ENCODE measurements around the gene PLEKHS1.

The PLEKHS1 gene

DNA sequence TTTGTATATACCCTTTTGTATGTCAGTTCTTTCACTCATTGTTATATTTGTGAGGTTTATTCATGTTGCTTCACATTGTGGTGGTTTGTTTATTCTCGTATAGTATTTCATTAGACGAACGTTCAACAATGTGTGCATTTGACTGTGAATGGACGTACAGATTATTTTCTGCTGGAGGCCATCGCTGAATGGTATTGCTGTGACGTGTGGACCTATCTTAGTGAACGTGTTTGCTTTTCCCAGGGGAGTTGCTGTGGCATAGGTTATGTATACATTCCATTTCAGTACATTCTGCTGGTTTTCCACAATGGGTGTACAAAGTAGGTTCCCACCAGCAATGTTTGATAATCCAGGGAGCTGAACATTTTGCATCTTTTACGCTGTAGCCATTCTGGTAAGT lies 31.1 kb upstream of the PLEKHS1 start:
- TF ChIP-seq ZNF384 (IDR thresholded peaks at IDR 0.05) = no peak
- TF ChIP-seq LEF1 (IDR thresholded peaks at IDR 0.05; ENCODE audit: borderline replicate concordance) = no peak
- no peak for TF ChIP-seq ARNT (IDR thresholded peaks at IDR 0.05)
- TF ChIP-seq TARDBP (IDR thresholded peaks at IDR 0.05) = no peak
- TF ChIP-seq NFRKB (IDR thresholded peaks at IDR 0.05) = no peak
- TF ChIP-seq, protein P1, sequence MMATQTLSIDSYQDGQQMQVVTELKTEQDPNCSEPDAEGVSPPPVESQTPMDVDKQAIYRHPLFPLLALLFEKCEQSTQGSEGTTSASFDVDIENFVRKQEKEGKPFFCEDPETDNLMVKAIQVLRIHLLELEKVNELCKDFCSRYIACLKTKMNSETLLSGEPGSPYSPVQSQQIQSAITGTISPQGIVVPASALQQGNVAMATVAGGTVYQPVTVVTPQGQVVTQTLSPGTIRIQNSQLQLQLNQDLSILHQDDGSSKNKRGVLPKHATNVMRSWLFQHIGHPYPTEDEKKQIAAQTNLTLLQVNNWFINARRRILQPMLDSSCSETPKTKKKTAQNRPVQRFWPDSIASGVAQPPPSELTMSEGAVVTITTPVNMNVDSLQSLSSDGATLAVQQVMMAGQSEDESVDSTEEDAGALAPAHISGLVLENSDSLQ (IDR thresholded peaks at IDR 0.05) = no peak
- no peak for TF ChIP-seq BHLHE40 (IDR thresholded peaks at IDR 0.05; ENCODE audit: borderline replicate concordance)
- TF ChIP-seq SP1 (IDR thresholded peaks at IDR 0.05) = no peak
- TF ChIP-seq HDGF (IDR thresholded peaks at IDR 0.05; ENCODE audit: borderline replicate concordance) = no peak
- ChIA-PET CTCF (no interaction called here), POLR2A (no interaction called here)
- DNase-seq (ENCODE audit: extremely low spot score) = no peak

DNA sequence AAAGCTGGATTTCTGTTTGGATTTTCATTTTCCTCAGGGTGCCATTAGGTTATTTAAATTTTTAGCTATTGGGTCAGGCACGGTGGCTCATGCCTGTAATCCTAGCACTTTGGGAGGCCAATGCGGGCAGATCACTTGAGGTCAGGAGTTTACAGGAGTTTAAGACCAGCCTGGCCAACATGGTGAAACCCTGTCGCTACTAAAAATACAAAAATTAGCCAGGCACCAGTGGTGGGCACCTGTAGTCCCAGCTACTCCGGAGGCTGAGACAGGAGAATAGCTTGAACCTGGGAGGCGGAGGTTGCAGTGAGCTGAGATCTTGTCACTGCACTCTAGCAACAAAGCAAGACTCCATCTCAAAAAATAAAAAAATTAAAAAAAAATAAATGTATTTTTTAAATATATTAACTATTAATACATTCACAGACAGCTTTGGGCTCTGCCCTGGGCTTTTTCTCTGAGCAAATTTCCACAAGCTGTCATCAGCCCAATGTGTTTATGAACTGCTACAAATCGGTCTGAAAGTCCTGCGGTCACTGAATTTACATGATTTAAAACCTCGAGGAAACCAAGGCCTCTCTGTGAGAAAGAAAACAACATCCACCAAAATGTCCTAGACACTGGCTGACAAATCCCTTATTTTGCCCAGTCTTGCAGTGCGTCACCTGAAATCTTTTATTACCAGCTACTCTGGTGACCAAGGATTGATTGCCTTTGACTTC lies 19.2 kb upstream of the PLEKHS1 start:
- ChIA-PET CTCF (no interaction called here), POLR2A (no interaction called here)
- TF ChIP-seq TARDBP (IDR thresholded peaks at IDR 0.05) (no peak), HDGF (IDR thresholded peaks at IDR 0.05; ENCODE audit: borderline replicate concordance) (no peak), CTBP1 (IDR thresholded peaks at IDR 0.05; ENCODE audit: borderline replicate concordance) (no peak), L3MBTL2 (conservative IDR thresholded peaks at IDR 0.05) (no peak), ZNF384 (IDR thresholded peaks at IDR 0.05) (no peak), ELF4 (IDR thresholded peaks at IDR 0.05) (no peak), FOXA1 (IDR thresholded peaks at IDR 0.05) (no peak), NFRKB (IDR thresholded peaks at IDR 0.05) (no peak), SP1 (IDR thresholded peaks at IDR 0.05) (no peak), LEF1 (IDR thresholded peaks at IDR 0.05; ENCODE audit: borderline replicate concordance) (no peak), ARNT (IDR thresholded peaks at IDR 0.05) (no peak), FOXM1 (IDR thresholded peaks at IDR 0.05; ENCODE audit: borderline replicate concordance) (no peak), SUZ12 (IDR thresholded peaks at IDR 0.05) (no peak), BHLHE40 (IDR thresholded peaks at IDR 0.05; ENCODE audit: borderline replicate concordance) (no peak), FOXK2 (IDR thresholded peaks at IDR 0.05) (no peak)
- TF ChIP-seq, protein P1 (IDR thresholded peaks at IDR 0.05) = no peak

DNA sequence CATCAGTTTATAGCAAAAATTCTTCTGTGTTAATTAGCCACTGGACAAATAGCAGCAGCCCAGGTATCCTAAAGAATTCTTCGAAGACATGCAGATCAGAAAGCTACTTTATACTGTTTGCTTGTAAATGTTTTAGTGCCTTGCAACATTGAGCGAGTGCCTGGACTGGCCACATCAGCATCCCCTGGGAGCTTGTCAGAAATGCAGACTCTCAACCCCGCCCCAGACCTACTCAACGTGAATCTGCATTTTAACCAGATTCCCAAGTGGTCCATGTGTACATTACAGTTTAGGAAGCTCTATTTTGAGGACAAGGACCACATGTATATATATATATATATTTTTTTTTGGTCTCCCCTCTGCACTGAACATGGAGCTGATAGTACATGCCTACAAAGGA lies 18.5 kb upstream of the PLEKHS1 start:
- DNase-seq (ENCODE audit: extremely low spot score) = no peak
- ChIA-PET CTCF (no interaction called here), POLR2A (no interaction called here)
- TF ChIP-seq SUZ12 (IDR thresholded peaks at IDR 0.05) = no peak
- TF ChIP-seq, protein P1 (IDR thresholded peaks at IDR 0.05) = no peak
- no peak for TF ChIP-seq HDGF (IDR thresholded peaks at IDR 0.05; ENCODE audit: borderline replicate concordance)
- no peak for TF ChIP-seq LEF1 (IDR thresholded peaks at IDR 0.05; ENCODE audit: borderline replicate concordance)
- no peak for TF ChIP-seq L3MBTL2 (conservative IDR thresholded peaks at IDR 0.05)
- no peak for TF ChIP-seq SP1 (IDR thresholded peaks at IDR 0.05)
- no peak for TF ChIP-seq TARDBP (IDR thresholded peaks at IDR 0.05)
- TF ChIP-seq NFRKB (IDR thresholded peaks at IDR 0.05) = no peak
- TF ChIP-seq ARNT (IDR thresholded peaks at IDR 0.05) = no peak
- no peak for TF ChIP-seq ELF4 (IDR thresholded peaks at IDR 0.05)

More for the DNA sequence above, 19.2 kb upstream of the PLEKHS1 start:
- DNase-seq (ENCODE audit: extremely low spot score) = no peak

DNA sequence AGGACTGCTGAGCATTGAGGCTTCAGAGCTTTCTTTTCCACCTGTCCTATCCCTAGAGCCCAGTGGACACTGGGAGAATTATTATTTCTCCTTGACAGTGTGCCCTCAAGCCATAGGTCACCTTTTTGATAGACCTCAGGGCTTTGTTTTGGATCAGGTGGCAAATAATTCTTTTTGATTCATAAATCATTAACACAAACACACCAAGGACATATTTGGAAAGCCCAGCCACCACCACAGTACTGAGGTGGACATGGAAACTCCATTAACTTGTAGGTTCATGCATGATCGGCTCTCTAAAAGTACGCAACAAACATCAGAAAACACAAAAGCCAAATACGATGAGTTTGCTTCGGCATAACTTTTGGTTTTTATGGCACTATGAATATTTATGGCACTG lies 17.8 kb upstream of the PLEKHS1 start:
- CTCF ChIA-PET = interaction anchor here (0.6 kb wide), 1 partner anchor 98 kb away, joined by 3 read pairs; no protein-coding TSS in a partner anchor
- DNase-seq (ENCODE audit: extremely low spot score) = no peak
- POLR2A ChIA-PET = no interaction called here
- TF ChIP-seq FOXM1 (IDR thresholded peaks at IDR 0.05; ENCODE audit: borderline replicate concordance) (no peak), FOXK2 (IDR thresholded peaks at IDR 0.05) (no peak), FOXA1 (IDR thresholded peaks at IDR 0.05) (no peak)

DNA sequence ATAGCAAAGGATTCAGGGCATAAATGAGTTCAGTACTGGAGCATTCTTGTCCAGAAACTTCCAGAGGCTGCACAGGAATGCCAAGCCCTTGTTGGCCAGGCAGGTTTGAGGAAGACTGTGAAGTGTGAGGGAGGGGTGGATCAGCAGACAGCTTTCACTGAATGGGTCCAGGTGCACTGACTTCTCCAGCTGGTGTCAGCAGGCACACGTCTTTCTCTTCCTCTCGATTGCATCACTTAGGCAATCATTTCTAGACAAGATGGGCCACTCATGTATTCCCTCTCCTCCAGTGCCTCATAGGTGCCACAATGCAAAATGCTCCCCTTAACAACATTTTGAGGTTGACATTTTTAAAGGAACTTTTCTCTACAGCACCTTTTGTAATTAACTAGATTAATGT lies 15.6 kb upstream of the PLEKHS1 start:
- ChIA-PET CTCF (no interaction called here), POLR2A (no interaction called here)
- TF ChIP-seq, protein P1 (IDR thresholded peaks at IDR 0.05) = no peak
- TF ChIP-seq ELF4 (IDR thresholded peaks at IDR 0.05) (no peak), TARDBP (IDR thresholded peaks at IDR 0.05) (no peak)
- no peak for DNase-seq (ENCODE audit: extremely low spot score)

DNA sequence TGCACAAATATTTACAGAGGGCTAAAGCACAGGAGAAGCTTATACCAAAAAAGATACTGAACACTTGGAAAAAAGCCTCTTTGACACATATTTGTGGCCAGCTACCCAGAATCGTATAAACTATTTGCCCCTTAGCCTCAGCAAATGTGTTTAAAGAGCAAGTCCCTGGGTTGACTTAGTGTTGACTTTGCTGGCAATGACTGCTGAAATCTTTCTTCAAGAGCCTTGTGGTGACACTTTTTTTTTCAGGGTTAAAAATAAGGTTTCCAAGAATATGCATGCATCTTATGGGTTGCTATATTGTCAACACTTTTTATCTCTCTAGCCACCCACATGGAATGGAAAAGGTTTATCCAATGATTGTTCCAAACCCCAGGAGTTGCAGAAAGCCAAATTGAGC lies 14.9 kb upstream of the PLEKHS1 start:
- TF ChIP-seq ZNF384 (IDR thresholded peaks at IDR 0.05) = no peak
- no peak for TF ChIP-seq SUZ12 (IDR thresholded peaks at IDR 0.05)
- no peak for TF ChIP-seq BHLHE40 (IDR thresholded peaks at IDR 0.05; ENCODE audit: borderline replicate concordance)
- TF ChIP-seq ELF4 (IDR thresholded peaks at IDR 0.05) = no peak
- TF ChIP-seq FOXK2 (IDR thresholded peaks at IDR 0.05) = no peak
- TF ChIP-seq SP1 (IDR thresholded peaks at IDR 0.05) = no peak
- no peak for TF ChIP-seq TARDBP (IDR thresholded peaks at IDR 0.05)
- TF ChIP-seq ARNT (IDR thresholded peaks at IDR 0.05) = no peak
- TF ChIP-seq NFRKB (IDR thresholded peaks at IDR 0.05) = no peak
- no peak for TF ChIP-seq LEF1 (IDR thresholded peaks at IDR 0.05; ENCODE audit: borderline replicate concordance)
- no peak for TF ChIP-seq FOXA1 (IDR thresholded peaks at IDR 0.05)
- no peak for TF ChIP-seq CTBP1 (IDR thresholded peaks at IDR 0.05; ENCODE audit: borderline replicate concordance)
- TF ChIP-seq FOXM1 (IDR thresholded peaks at IDR 0.05; ENCODE audit: borderline replicate concordance) = no peak
- no peak for TF ChIP-seq L3MBTL2 (conservative IDR thresholded peaks at IDR 0.05)
- TF ChIP-seq, protein P1 (IDR thresholded peaks at IDR 0.05) = no peak
- no peak for TF ChIP-seq HDGF (IDR thresholded peaks at IDR 0.05; ENCODE audit: borderline replicate concordance)
- CTCF ChIA-PET = no interaction called here
- POLR2A ChIA-PET = no interaction called here
- DNase-seq (ENCODE audit: extremely low spot score) = no peak

Data from HEK293T (cell line).